Articular chondrocyte of knee joint (primary cell): ENCODE measurements around the gene TMEM86B. TPM values are rescaled to one million over a fixed set of nuclear protein-coding genes. Genes with fewer than 3 reads are reported as not detected.

Experiments
- small RNA-seq: library from RNA; depleted of rRNA; stranded (forward); fragments of <200 nt; gene quantifications from one replicate; pipeline ENCODE3, GENCODE V24; 2012
- total RNA-seq: library from RNA; depleted of rRNA; stranded (reverse); fragments of >200 nt; gene quantifications from 2 replicates; pipeline ENCODE4 v1.2.3, GENCODE V29; 2012

The TMEM86B gene
- 0.76 and 1.7 TPM in 2 replicates for total RNA-seq

GRCh38 chr19:55228403-55229031, at the start of gene TMEM86B:
Gene TMEM86B (minus strand): TSS chr19:55228763. CDS start chr19:55228741, 22 bp downstream.

GRCh38 chr19:55258828-55259539, 30.4 kb upstream of the TMEM86B start, which contains the start of gene PPP6R1:
Gene PPP6R1 (minus strand): TSS chr19:55259017. CDS start chr19:55247103, 11,914 bp downstream.

GRCh38 chr19:55208880-55209692, 19.5 kb downstream of the TMEM86B start, which contains the start of gene PTPRH:
Gene PTPRH (minus strand): TSS chr19:55209501. CDS start chr19:55209433, 68 bp downstream.

GRCh38 chr19:55179606-55180484, 48.7 kb downstream of the TMEM86B start, which contains the start of gene SYT5:
Gene SYT5 (minus strand): TSS chr19:55180289. CDS start chr19:55179041, 1,248 bp downstream.

Small RNAs within 50 kb of the gene (small RNA-seq; reads per million reads assigned to genes)
- 0.61 reads per million, percentile 20 among the genes with 10 or more reads in this experiment for gene MIR6802
- gene MIR6803: not detected
- gene MIR6804: not detected

Other genes starting within 250 kb of the TMEM86B start
- gene GP6, start 190.5 kb downstream of the TMEM86B start, total RNA-seq: not detected in 2 replicates
- 8.6 and 9.1 TPM in 2 replicates for gene RDH13, start 165.6 kb downstream of the TMEM86B start, total RNA-seq
- gene EPS8L1, start 152.9 kb downstream of the TMEM86B start, total RNA-seq: 0.26 TPM in 1 of 2 replicates, not detected in the other
- gene PPP1R12C, start 111.1 kb downstream of the TMEM86B start, total RNA-seq: 30.4 and 32.4 TPM in 2 replicates
- 1.9 and 7.8 TPM in 2 replicates for gene TNNT1, start 79.6 kb downstream of the TMEM86B start, total RNA-seq
- not detected in 2 replicates for gene TNNI3, start 71.0 kb downstream of the TMEM86B start, total RNA-seq
- gene DNAAF3, start 62.1 kb downstream of the TMEM86B start, total RNA-seq: 0.43 and 0.91 TPM in 2 replicates
- not detected in 2 replicates for gene SYT5, start 48.5 kb downstream of the TMEM86B start, total RNA-seq
- 5.1 and 7.1 TPM in 2 replicates for gene PTPRH, start 19.3 kb downstream of the TMEM86B start, total RNA-seq
- 26.1 and 27.7 TPM in 2 replicates for gene PPP6R1, start 30.3 kb upstream of the TMEM86B start, total RNA-seq
- gene HSPBP1, start 51.3 kb upstream of the TMEM86B start, total RNA-seq: 23.0 and 25.6 TPM in 2 replicates
- gene BRSK1, start 55.2 kb upstream of the TMEM86B start, total RNA-seq: 0.65 TPM in 2 replicates
- gene TMEM150B, start 96.6 kb upstream of the TMEM86B start, total RNA-seq: not detected in 2 replicates
- gene KMT5C, start 111.1 kb upstream of the TMEM86B start, total RNA-seq: 5.0 and 5.6 TPM in 2 replicates
- not detected in 2 replicates for gene COX6B2, start 126.0 kb upstream of the TMEM86B start, total RNA-seq
- not detected in 2 replicates for gene GARIN5B, start 134.5 kb upstream of the TMEM86B start, total RNA-seq
- gene IL11, start 141.7 kb upstream of the TMEM86B start, total RNA-seq: 1.2 and 1.4 TPM in 2 replicates
- not detected in 2 replicates for gene TMEM190, start 148.1 kb upstream of the TMEM86B start, total RNA-seq
- gene TMEM238, start 155.5 kb upstream of the TMEM86B start, total RNA-seq: not detected in 2 replicates
- 441 and 509 TPM in 2 replicates for gene RPL28, start 157.2 kb upstream of the TMEM86B start, total RNA-seq
- 32.4 and 36.3 TPM in 2 replicates for gene UBE2S, start 179.0 kb upstream of the TMEM86B start, total RNA-seq
- not detected in 2 replicates for gene SHISA7, start 214.5 kb upstream of the TMEM86B start, total RNA-seq
- gene ISOC2, start 232.9 kb upstream of the TMEM86B start, total RNA-seq: 48.6 and 53.3 TPM in 2 replicates
- gene C19orf85, start 236.0 kb upstream of the TMEM86B start, total RNA-seq: not detected in 2 replicates
- 2.1 and 2.7 TPM in 2 replicates for gene ZNF628, start 247.9 kb upstream of the TMEM86B start, total RNA-seq